Gastrocnemius medialis (tissue), 4 donors: Measurements from ENCODE around the gene SMYD3. TPM values are rescaled to one million over a fixed set of nuclear protein-coding genes. Genes with fewer than 3 reads are reported as not detected.

ENCODE experiments used
- ATAC-seq, 2 donors: fragments of 150-250 bp; one replicate each; pipeline ENCODE4 v1.9.1; 2016
- DNase-seq, 2 donors: peaks; one replicate each; pipeline ENCODE4 v3.0.0-alpha.2; 2019
- H3K27ac ChIP-seq, 4 donors: fragments of 200-600 bp; sonication (generic); 1 replicate in 1 of 4; 2 replicates in 3 of 4; pipeline ENCODE4 v1.5.1; 2016 to 2018; ENCODE audit warnings: mild to moderate bottlenecking in 2 of 4, moderate library complexity in 1 of 4
- H3K27me3 ChIP-seq, 3 donors: fragments of 200-600 bp; sonication (generic) in 2 of 3; 1 replicate in 1 of 3; 2 replicates in 2 of 3; pipeline versions ENCODE4 v1.5.1 to v1.6.0; 2016 to 2019; ENCODE audit warnings: mild to moderate bottlenecking in 1 of 3, moderate library complexity in 1 of 3
- H3K36me3 ChIP-seq, 2 donors: fragments of 200-600 bp; sonication (generic) in 1 of 2; one replicate each; pipeline ENCODE4 v1.5.1; 2017 to 2018
- H3K4me1 ChIP-seq, 2 donors: fragments of 200-600 bp; sonication (generic) in 1 of 2; one replicate each; pipeline ENCODE4 v1.5.1; 2016 to 2017; ENCODE audit warnings: mild to moderate bottlenecking in 2 of 2
- H3K4me3 ChIP-seq, 4 donors: fragments of 200-600 bp; sonication (generic) in 3 of 4; 1 replicate in 1 of 4; 2 replicates in 3 of 4; pipeline ENCODE4 v1.5.1; 2016 to 2019; ENCODE audit warnings: mild to moderate bottlenecking in 2 of 4
- H3K9me3 ChIP-seq, 3 donors: fragments of 200-600 bp; sonication (generic) in 2 of 3; 1 replicate in 1 of 3; 2 replicates in 2 of 3; pipeline ENCODE4 v1.5.1; 2016 to 2019
- POLR2A ChIP-seq, 2 donors: fragments of 450-650 bp; IDR thresholded peaks; one replicate each; pipeline ENCODE4 v1.6.1; 2017; ENCODE audit warnings: antibody characterized with exemption in 2 of 2, mild to moderate bottlenecking in 2 of 2, moderate library complexity in 2 of 2
- in situ Hi-C, 4 donors: fragments of 200-750 bp; cut with MboI; loops; one replicate each; pipeline versions ENCODE4 v1.15.0 to v1.8.0; 2017; ENCODE audit warnings: low sequenced_read_pairs in 4 of 4
- intact Hi-C: fragments of 100-400 bp; cut with DNase I; formaldehyde crosslinking; loops from one replicate; pipeline ENCODE4 v1.15.1; 2023; ENCODE audit warnings: low total_unique reads
- total RNA-seq, 4 donors: library from RNA; depleted of rRNA; stranded (reverse); fragments of >200 nt; gene quantifications; one replicate each; pipeline versions ENCODE4 v1.1.0 to v1.2.3, GENCODE V29; 2016
- TF ChIP-seq, protein P1 (sequence below), 5 experiments: fragments of 450-650 bp in 3 of 5; fragments of 200-600 bp in 2 of 5; sonication (generic) in 2 of 5; IDR thresholded peaks in 4 of 5; conservative IDR thresholded peaks in 1 of 5; 1 replicate in 4 of 5; 2 replicates in 1 of 5; pipeline ENCODE4 v1.5.1; 2016 to 2019; ENCODE audit warnings: antibody characterized with exemption in 5 of 5, mild to moderate bottlenecking in 3 of 5, moderate library complexity in 3 of 5

The SMYD3 gene
- total RNA-seq, 4 donors from 2014 or later = 4.4 to 10.3 (median 6.3) TPM

DNA sequence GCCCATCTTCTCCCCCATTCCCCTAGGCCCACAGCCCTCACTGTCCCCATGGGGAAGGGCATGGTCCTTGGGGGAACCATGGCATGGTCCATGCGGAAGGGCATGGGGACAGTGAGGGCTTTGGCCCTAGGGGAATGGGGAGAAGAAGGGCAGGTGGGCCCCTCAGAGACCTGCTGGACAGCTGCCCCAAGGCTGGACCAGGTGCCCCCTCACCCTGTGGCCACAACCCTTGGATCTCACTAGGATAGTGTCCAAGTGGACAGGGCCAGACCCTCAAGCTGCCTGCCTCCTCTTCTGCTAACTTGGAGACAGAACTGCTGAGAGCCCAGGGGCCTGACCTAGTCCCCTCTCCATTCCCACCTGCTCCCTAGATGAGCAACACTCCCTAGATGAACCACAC lies 12.4 kb upstream of the SMYD3 start:
- no peaks in the 10 kb centered on the region for H3K27me3 ChIP-seq
- DNase-seq (no peak), ATAC-seq (no peak)
- intact Hi-C loops (no loop called here), in situ Hi-C loops (no loop called here)
- peaks cover 0 to 13% (median 4%) of the 10 kb centered on the region in 3 donors for H3K9me3 ChIP-seq
- no peaks in the 10 kb centered on the region for H3K36me3 ChIP-seq
- no peak overlapping the region for H3K27ac ChIP-seq
- TF ChIP-seq, protein P1, sequence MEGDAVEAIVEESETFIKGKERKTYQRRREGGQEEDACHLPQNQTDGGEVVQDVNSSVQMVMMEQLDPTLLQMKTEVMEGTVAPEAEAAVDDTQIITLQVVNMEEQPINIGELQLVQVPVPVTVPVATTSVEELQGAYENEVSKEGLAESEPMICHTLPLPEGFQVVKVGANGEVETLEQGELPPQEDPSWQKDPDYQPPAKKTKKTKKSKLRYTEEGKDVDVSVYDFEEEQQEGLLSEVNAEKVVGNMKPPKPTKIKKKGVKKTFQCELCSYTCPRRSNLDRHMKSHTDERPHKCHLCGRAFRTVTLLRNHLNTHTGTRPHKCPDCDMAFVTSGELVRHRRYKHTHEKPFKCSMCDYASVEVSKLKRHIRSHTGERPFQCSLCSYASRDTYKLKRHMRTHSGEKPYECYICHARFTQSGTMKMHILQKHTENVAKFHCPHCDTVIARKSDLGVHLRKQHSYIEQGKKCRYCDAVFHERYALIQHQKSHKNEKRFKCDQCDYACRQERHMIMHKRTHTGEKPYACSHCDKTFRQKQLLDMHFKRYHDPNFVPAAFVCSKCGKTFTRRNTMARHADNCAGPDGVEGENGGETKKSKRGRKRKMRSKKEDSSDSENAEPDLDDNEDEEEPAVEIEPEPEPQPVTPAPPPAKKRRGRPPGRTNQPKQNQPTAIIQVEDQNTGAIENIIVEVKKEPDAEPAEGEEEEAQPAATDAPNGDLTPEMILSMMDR (IDR thresholded peaks at IDR 0.05 in 4 of 5, conservative IDR thresholded peaks at IDR 0.05 in 1 of 5) = no peak
- no peak for TF ChIP-seq POLR2A (IDR thresholded peaks at IDR 0.05)
- H3K4me3 ChIP-seq = no peak overlapping the region
- H3K4me1 ChIP-seq = no peaks in the 10 kb centered on the region

DNA sequence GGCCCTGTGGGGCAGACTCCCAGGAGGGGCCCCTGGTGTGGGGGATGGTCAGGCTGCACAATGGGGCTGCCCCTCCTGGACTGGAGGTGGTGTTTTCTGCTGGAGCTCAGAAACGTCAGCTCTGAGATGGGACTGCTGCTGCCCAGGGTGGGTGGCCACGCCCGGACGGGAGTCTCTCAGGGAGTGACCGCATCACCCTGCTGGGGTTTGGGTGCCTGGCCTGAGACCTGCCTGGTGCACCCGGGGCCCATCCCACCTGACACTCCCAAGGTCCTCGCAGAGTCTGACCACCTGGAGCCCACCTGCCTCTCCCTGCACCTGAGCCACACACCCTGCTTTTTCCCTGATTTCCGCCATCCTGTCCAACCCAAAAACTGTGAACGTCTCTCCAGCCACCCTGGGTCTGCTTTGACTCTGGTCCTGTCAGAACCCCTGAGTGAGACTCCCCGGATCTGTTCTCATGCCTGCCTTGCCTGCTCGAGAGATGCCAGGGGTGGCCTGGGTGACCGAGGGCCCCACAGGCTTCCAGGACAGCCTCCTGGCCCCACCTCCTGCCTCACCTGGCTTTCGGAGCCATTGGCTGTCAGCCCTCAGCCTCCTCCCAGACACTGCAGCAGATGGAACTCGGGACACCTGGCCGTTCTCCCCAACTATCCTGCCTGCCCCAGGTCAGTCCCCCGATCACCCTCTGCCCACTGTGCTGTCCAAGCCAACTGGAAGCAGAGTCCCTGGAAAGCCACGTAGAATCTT lies 11.6 kb upstream of the SMYD3 start:
- H3K4me1 ChIP-seq = no peaks in the 10 kb centered on the region
- H3K27me3 ChIP-seq = no peaks in the 10 kb centered on the region
- H3K27ac ChIP-seq = no peak overlapping the region
- DNase-seq (no peak), ATAC-seq (no peak)
- intact Hi-C loops = no loop called here
- in situ Hi-C loops = no loop called here
- no peak for TF ChIP-seq POLR2A (IDR thresholded peaks at IDR 0.05)
- TF ChIP-seq, protein P1 (IDR thresholded peaks at IDR 0.05 in 4 of 5, conservative IDR thresholded peaks at IDR 0.05 in 1 of 5) = no peak
- H3K36me3 ChIP-seq = no peaks in the 10 kb centered on the region
- H3K9me3 ChIP-seq = peaks cover 0 to 13% (median 4%) of the 10 kb centered on the region in 3 donors
- no peak overlapping the region for H3K4me3 ChIP-seq

DNA sequence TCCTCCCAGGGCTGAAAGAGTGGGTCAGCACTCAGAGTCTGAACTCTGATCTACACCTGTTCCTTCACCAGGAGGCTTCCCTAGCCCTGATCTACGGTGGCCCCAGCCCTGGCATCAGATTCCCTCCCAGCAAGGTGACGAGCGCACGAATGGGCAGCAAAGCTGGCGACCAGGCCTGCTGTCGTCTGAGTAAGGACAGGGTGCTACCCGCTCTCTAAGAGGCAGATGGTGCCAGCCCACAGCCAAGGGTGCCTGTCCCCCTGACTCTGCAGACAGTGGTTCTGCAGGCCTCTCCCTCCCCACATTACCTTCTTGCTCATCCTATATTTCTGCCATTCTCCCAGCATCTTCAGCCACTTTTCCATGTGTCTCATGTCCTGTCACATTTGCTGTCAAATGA lies 10.3 kb upstream of the SMYD3 start:
- no peak for ATAC-seq
- H3K27ac ChIP-seq = no peak overlapping the region

DNA sequence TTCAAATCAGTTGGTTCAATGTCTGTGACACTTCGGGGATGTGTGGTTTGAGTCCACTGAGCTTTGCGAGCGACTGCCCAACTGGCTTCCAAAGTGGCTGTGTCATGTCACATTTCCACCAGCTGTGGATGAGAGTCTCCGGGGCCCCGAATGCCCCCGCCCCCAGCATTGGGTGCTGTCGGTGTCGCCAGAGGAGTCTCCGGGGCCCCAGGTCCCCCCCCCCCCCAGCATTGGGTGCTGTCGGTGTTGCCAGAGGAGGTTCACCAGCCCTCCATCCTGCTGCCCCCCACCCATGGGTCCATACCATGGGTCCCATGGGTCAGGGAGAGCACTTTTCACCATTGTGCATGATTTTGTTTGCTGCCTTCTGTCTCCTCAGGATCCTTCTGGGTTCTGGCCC lies 9.0 kb upstream of the SMYD3 start:
- ATAC-seq = no peak
- Histone ChIP-seq H3K27me3 (no peaks in the 10 kb centered on the region), H3K27ac (no peak overlapping the region), H3K36me3 (no peaks in the 10 kb centered on the region), H3K4me3 (no peak overlapping the region), H3K9me3 (peaks cover 0 to 13% (median 4%) of the 10 kb centered on the region in 3 donors), H3K4me1 (no peaks in the 10 kb centered on the region)
- no peak for DNase-seq
- intact Hi-C loops (no loop called here), in situ Hi-C loops (no loop called here)
- no peak for TF ChIP-seq POLR2A (IDR thresholded peaks at IDR 0.05)
- TF ChIP-seq, protein P1 (IDR thresholded peaks at IDR 0.05 in 4 of 5, conservative IDR thresholded peaks at IDR 0.05 in 1 of 5) = no peak

More for the DNA sequence above, 10.3 kb upstream of the SMYD3 start:
- in situ Hi-C loops (no loop called here), intact Hi-C loops (no loop called here)
- Histone ChIP-seq H3K9me3 (peaks cover 0 to 13% (median 4%) of the 10 kb centered on the region in 3 donors), H3K4me3 (no peak overlapping the region), H3K36me3 (no peaks in the 10 kb centered on the region), H3K27me3 (no peaks in the 10 kb centered on the region), H3K4me1 (no peaks in the 10 kb centered on the region)
- no peak for TF ChIP-seq POLR2A (IDR thresholded peaks at IDR 0.05)
- TF ChIP-seq, protein P1 (IDR thresholded peaks at IDR 0.05 in 4 of 5, conservative IDR thresholded peaks at IDR 0.05 in 1 of 5) = no peak
- no peak for DNase-seq
